ENCODE results near the gene SCO2. TPM values are rescaled to one million over a fixed set of nuclear protein-coding genes. Genes with fewer than 3 reads are reported as not detected.

Gene SCO2
- total and polyA plus RNA-seq, 10 of the 15 experiments (the other 5 are each of a cell fraction or from before 2014, with no cell fraction given): 0.18 to 16.0 (median 2.4) TPM; not detected in 1

DNA sequence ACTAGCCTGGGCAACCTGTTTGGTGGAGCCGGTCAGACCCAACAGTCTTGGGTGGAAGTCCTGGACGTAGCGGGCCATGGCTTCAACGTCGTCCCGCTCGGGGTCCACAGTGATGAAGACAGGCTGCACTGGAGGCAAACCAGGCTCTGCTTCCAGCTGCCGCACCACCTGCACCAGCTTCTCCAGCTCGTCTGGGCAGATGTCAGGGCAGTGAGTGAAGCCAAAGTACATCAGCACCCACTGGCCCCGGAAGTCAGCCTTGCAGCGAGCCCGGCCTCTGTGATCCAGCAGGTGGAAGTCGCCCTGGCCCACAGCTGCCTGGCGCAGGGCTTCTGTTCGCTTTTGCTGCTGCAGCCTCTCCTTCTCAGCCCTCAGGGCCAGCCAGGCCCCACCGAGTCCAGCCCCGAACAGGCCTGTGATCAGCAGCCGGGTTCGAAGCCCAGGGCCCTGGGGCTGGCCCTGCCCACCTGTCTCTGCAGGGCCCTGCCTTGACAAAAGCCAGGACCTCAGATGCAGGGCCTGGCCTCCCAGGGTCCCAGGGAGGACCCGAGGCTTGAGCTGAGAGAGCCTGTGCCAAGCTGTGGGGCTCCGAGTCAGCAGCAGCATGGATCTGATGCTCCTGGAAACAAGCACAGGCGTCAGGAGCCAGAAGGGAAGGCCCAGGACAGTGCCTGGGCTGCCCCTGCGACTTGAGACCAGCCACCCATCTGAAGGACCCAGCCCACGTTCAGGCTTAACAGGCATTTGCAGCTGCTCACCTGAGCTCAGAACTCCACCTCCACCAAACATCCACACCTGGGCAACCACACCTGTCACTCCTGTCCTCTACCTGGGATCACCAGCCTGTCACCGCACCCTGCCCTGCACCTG lies 1.4 kb downstream of the SCO2 start:
- 78% methylated on average over 25 of the region's 25 CpGs for WGBS (ENCODE audit: insufficient coverage, insufficient replicate concordance, low lambda C conversion rate, missing lambda C conversion rate)
- H3K27ac ChIP-seq (ENCODE audit: control insufficient read depth, insufficient read depth): peak overlapping the region; percentile 94
- intact Hi-C loops (cut with micrococcal nuclease; ENCODE audit: unreplicated experiment): no loop called here
- DNase-seq (ENCODE audit: low read depth, low spot score) (no peak), ATAC-seq (no peak), FAIRE-seq (no peak)
- ChIA-PET CTCF (interaction anchor here (1.1 to 3.5 kb wide), 7 partner anchors 15 to 54 kb away, joined by 3 to 38 read pairs (median 11); partner anchors contain the start of genes LMF2, NCAPH2 and SYCE3), POLR2A (interaction anchor here (0.5 to 6.5 kb wide), 8 partner anchors 9 to 113 kb away, joined by 3 to 232 read pairs (median 9); partner anchors contain the start of genes KLHDC7B, LMF2 and NCAPH2), SMC1A (ENCODE audit: uncharacterized antibody, unreplicated experiment) (interaction anchor here (0.7 to 5.8 kb wide), 6 partner anchors 16 to 97 kb away, joined by 3 to 58 read pairs (median 12); partner anchors contain the start of genes LMF2, NCAPH2 and SYCE3), RAD21 (ENCODE audit: unreplicated experiment) (interaction anchor here (2.2 to 6.3 kb wide), 3 partner anchors 15 to 97 kb away, joined by 43 to 106 read pairs (median 64); partner anchors contain the start of genes LMF2 and NCAPH2)
- H2AFZ ChIP-seq (ENCODE audit: control insufficient read depth, low read depth, low read length): no peak overlapping the region
- no peaks in the 10 kb centered on the region for H4K20me1 ChIP-seq (ENCODE audit: control insufficient read depth, insufficient read depth)
- peaks cover 5 to 32% of the 10 kb centered on the region in 2 experiments; a peak in 3 of 4 replicates for H3K36me3 ChIP-seq (ENCODE audit: control insufficient read depth in 2 of 2, insufficient read depth in 2 of 2, low read length in 1 of 2)
- in situ Hi-C loops (cut with MboI): no loop called here
- H3K4me3 ChIP-seq: peak overlapping the region; percentile 74
- peak overlapping the region; percentile 94 for H3K9ac ChIP-seq (ENCODE audit: control insufficient read depth, insufficient read depth, low read length)
- H3K79me2 ChIP-seq (ENCODE audit: control insufficient read depth, insufficient read depth, low read length): peaks cover 40% of the 10 kb centered on the region
- BruUV-seq (replicated peaks): no TSS peak
- H3K9me3 ChIP-seq (replicated peaks; ENCODE audit: control insufficient read depth, insufficient read depth, low read length): no peaks in the 10 kb centered on the region
- H3K27me3 ChIP-seq (replicated peaks in 1 of 2; ENCODE audit: control insufficient read depth in 2 of 2, insufficient read depth in 2 of 2, low read length in 1 of 2): no peaks in the 10 kb centered on the region
- H3K4me1 ChIP-seq (ENCODE audit: control insufficient read depth, insufficient read depth, low read length): peaks cover 15% of the 10 kb centered on the region
- H3K4me2 ChIP-seq (ENCODE audit: control insufficient read depth, insufficient read depth): peak overlapping the region; percentile 97
- TF ChIP-seq KLF5 (IDR thresholded peaks at IDR 0.05; ENCODE audit: partially characterized antibody): no peak
- TF ChIP-seq, protein P1, sequence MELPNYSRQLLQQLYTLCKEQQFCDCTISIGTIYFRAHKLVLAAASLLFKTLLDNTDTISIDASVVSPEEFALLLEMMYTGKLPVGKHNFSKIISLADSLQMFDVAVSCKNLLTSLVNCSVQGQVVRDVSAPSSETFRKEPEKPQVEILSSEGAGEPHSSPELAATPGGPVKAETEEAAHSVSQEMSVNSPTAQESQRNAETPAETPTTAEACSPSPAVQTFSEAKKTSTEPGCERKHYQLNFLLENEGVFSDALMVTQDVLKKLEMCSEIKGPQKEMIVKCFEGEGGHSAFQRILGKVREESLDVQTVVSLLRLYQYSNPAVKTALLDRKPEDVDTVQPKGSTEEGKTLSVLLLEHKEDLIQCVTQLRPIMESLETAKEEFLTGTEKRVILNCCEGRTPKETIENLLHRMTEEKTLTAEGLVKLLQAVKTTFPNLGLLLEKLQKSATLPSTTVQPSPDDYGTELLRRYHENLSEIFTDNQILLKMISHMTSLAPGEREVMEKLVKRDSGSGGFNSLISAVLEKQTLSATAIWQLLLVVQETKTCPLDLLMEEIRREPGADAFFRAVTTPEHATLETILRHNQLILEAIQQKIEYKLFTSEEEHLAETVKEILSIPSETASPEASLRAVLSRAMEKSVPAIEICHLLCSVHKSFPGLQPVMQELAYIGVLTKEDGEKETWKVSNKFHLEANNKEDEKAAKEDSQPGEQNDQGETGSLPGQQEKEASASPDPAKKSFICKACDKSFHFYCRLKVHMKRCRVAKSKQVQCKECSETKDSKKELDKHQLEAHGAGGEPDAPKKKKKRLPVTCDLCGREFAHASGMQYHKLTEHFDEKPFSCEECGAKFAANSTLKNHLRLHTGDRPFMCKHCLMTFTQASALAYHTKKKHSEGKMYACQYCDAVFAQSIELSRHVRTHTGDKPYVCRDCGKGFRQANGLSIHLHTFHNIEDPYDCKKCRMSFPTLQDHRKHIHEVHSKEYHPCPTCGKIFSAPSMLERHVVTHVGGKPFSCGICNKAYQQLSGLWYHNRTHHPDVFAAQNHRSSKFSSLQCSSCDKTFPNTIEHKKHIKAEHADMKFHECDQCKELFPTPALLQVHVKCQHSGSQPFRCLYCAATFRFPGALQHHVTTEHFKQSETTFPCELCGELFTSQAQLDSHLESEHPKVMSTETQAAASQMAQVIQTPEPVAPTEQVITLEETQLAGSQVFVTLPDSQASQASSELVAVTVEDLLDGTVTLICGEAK (IDR thresholded peaks at IDR 0.05; ENCODE audit: borderline replicate concordance): no peak
- TF ChIP-seq RFX5 (IDR thresholded peaks at IDR 0.05; ENCODE audit: low read depth, low read length): no peak
- TF ChIP-seq RAD21 (IDR thresholded peaks at IDR 0.05; ENCODE audit: insufficient read depth, low read depth, low read length): no peak
- no peak for TF ChIP-seq SIX5 (IDR thresholded peaks at IDR 0.05; ENCODE audit: low read depth, low read length, severe bottlenecking)
- TF ChIP-seq, protein P2, sequence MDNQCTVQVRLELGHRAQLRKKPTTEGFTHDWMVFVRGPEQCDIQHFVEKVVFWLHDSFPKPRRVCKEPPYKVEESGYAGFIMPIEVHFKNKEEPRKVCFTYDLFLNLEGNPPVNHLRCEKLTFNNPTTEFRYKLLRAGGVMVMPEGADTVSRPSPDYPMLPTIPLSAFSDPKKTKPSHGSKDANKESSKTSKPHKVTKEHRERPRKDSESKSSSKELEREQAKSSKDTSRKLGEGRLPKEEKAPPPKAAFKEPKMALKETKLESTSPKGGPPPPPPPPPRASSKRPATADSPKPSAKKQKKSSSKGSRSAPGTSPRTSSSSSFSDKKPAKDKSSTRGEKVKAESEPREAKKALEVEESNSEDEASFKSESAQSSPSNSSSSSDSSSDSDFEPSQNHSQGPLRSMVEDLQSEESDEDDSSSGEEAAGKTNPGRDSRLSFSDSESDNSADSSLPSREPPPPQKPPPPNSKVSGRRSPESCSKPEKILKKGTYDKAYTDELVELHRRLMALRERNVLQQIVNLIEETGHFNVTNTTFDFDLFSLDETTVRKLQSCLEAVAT (IDR thresholded peaks at IDR 0.05): no peak
- TF ChIP-seq SMC3 (IDR thresholded peaks at IDR 0.05; ENCODE audit: borderline replicate concordance, low read length): no peak
- TF ChIP-seq, protein P3, sequence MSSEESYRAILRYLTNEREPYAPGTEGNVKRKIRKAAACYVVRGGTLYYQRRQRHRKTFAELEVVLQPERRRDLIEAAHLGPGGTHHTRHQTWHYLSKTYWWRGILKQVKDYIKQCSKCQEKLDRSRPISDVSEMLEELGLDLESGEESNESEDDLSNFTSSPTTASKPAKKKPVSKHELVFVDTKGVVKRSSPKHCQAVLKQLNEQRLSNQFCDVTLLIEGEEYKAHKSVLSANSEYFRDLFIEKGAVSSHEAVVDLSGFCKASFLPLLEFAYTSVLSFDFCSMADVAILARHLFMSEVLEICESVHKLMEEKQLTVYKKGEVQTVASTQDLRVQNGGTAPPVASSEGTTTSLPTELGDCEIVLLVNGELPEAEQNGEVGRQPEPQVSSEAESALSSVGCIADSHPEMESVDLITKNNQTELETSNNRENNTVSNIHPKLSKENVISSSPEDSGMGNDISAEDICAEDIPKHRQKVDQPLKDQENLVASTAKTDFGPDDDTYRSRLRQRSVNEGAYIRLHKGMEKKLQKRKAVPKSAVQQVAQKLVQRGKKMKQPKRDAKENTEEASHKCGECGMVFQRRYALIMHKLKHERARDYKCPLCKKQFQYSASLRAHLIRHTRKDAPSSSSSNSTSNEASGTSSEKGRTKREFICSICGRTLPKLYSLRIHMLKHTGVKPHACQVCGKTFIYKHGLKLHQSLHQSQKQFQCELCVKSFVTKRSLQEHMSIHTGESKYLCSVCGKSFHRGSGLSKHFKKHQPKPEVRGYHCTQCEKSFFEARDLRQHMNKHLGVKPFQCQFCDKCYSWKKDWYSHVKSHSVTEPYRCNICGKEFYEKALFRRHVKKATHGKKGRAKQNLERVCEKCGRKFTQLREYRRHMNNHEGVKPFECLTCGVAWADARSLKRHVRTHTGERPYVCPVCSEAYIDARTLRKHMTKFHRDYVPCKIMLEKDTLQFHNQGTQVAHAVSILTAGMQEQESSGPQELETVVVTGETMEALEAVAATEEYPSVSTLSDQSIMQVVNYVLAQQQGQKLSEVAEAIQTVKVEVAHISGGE (CRISPR knock-in tag; IDR thresholded peaks at IDR 0.05): no peak
- no peak for TF ChIP-seq NR2C2 (IDR thresholded peaks at IDR 0.05; ENCODE audit: borderline replicate concordance, control insufficient read depth, insufficient read length, low read depth)
- no peak for TF ChIP-seq RB1 (IDR thresholded peaks at IDR 0.05; ENCODE audit: borderline replicate concordance)
- no peak for TF ChIP-seq NFYB (IDR thresholded peaks at IDR 0.05; ENCODE audit: insufficient read depth, low read depth, low read length)
- TF ChIP-seq POLR2A (IDR thresholded peaks at IDR 0.05; ENCODE audit: low read depth, low read length): no peak
- TF ChIP-seq SMAD5 (IDR thresholded peaks at IDR 0.05; ENCODE audit: low read depth): peak; percentile 49; the same call in 1 of the 2 replicates
- TF ChIP-seq SREBF2 (IDR thresholded peaks at IDR 0.05; ENCODE audit: low read length): no peak

Data from GM12878 (cell line).